Activated CD8-positive, alpha-beta T cell treated with anti-CD3 and anti-CD28 coated beads for 36 hours (primary cell): ENCODE results near the gene PDHX. TPM values are rescaled to one million over a fixed set of nuclear protein-coding genes. Genes with fewer than 3 reads are reported as not detected.
"Not testable (repeated sequence)": the region's sequence is repeated elsewhere in the genome, so short reads cannot be mapped to it uniquely, and the experiment has no call there.

Experiments used
- ATAC-seq: fragments of 200-7000 bp; cut with Tn5 transposase; one replicate; pipeline ENCODE4 v1.10.0; 2021; ENCODE audit warnings: mild to moderate bottlenecking, moderate library complexity
- CTCF ChIA-PET: fragments of 350-600 bp; sonication (Branson Sonifier 250); formaldehyde crosslinking; loops from one replicate; lab custom pipeline; 2021; ENCODE audit warnings: antibody characterized with exemption; lab: Charles Lee
- POLR2A ChIA-PET: fragments of 350-600 bp; sonication (Branson Sonifier 250); formaldehyde crosslinking; loops from one replicate; lab custom pipeline; 2021; ENCODE audit warnings: antibody characterized with exemption; lab: Charles Lee
- DNase-seq: peaks from one replicate; pipeline ENCODE4 v3.0.0-alpha.2; 2020
- H3K27ac Mint-ChIP-seq: one replicate; pipeline ENCODE4 v1.8.0; 2021; ENCODE audit warnings: mild to moderate bottlenecking, mixed read lengths
- H3K27me3 Mint-ChIP-seq: one replicate; pipeline ENCODE4 v1.8.0; 2021; ENCODE audit warnings: mixed read lengths
- H3K36me3 Mint-ChIP-seq: one replicate; pipeline ENCODE4 v1.8.0; 2021; ENCODE audit warnings: low read depth, mixed read lengths
- H3K4me1 Mint-ChIP-seq: one replicate; pipeline ENCODE4 v1.8.0; 2021; ENCODE audit warnings: low read depth, mixed read lengths
- H3K4me3 Mint-ChIP-seq: one replicate; pipeline ENCODE4 v1.8.0; 2021; ENCODE audit warnings: mild to moderate bottlenecking, moderate library complexity, mixed read lengths
- H3K9me3 Mint-ChIP-seq: one replicate; pipeline ENCODE4 v1.8.0; 2021; ENCODE audit warnings: mixed read lengths
- CTCF ChIP-seq: fragments of 200-600 bp; IDR thresholded peaks from one replicate; pipeline ENCODE4 v1.8.0; 2022; ENCODE audit warnings: antibody characterized with exemption, mild to moderate bottlenecking
- intact Hi-C: fragments of 100-400 bp; cut with micrococcal nuclease; formaldehyde crosslinking; loops from one replicate; pipeline ENCODE4 v1.10.0; 2022
- total RNA-seq, 2 experiments: library from RNA; stranded (reverse); gene quantifications; one replicate each; pipeline ENCODE4 v1.2.3, GENCODE V29; 2021

PDHX gene
- total RNA-seq, 2 experiments from 2014 or later = 37.1 to 37.4 TPM

GRCh38 chr11:34909415-34909814, 7.0 kb upstream of the PDHX start:
- peaks cover 16% of the 10 kb centered on the region for H3K36me3 Mint-ChIP-seq
- ATAC-seq (no peak), DNase-seq (no peak)
- peaks cover 8% of the 10 kb centered on the region for H3K4me1 Mint-ChIP-seq
- no peak overlapping the region for H3K27ac Mint-ChIP-seq
- no peaks in the 10 kb centered on the region for H3K27me3 Mint-ChIP-seq
- ChIA-PET POLR2A (no interaction called here), CTCF (interaction anchor here (1.3 kb wide), 1 partner anchor 482 kb away, joined by 3 read pairs; no protein-coding TSS in a partner anchor)
- intact Hi-C loops = no loop called here
- H3K9me3 Mint-ChIP-seq = peaks cover 4% of the 10 kb centered on the region
- no peak for TF ChIP-seq CTCF
- H3K4me3 Mint-ChIP-seq = no peak overlapping the region

- H3K27me3 Mint-ChIP-seq = no peaks in the 10 kb centered on the region
- TF ChIP-seq CTCF = no peak
- intact Hi-C loops = no loop called here
- H3K4me1 Mint-ChIP-seq = peaks cover 9% of the 10 kb centered on the region
- peaks cover 16% of the 10 kb centered on the region for H3K36me3 Mint-ChIP-seq
- H3K4me3 Mint-ChIP-seq = no peak overlapping the region
- no peak for DNase-seq
- no peaks in the 10 kb centered on the region for H3K9me3 Mint-ChIP-seq
- ATAC-seq = no peak
- CTCF ChIA-PET = interaction anchor here (1.3 kb wide), 1 partner anchor 482 kb away, joined by 3 read pairs; no protein-coding TSS in a partner anchor
- POLR2A ChIA-PET = no interaction called here
- no peak overlapping the region for H3K27ac Mint-ChIP-seq
Measured at GRCh38 chr11:34909955-34910354, 6.5 kb upstream of the PDHX start.

- no peaks in the 10 kb centered on the region for H3K27me3 Mint-ChIP-seq
- no peak for TF ChIP-seq CTCF
- H3K27ac Mint-ChIP-seq = no peak overlapping the region
- ChIA-PET CTCF (interaction anchor here (1.4 to 1.7 kb wide), 2 partner anchors 13 to 14 kb away, joined by 4 to 5 read pairs; no protein-coding TSS in a partner anchor), POLR2A (no interaction called here)
- no peak overlapping the region for H3K4me3 Mint-ChIP-seq
- H3K36me3 Mint-ChIP-seq = peaks cover 16% of the 10 kb centered on the region
- intact Hi-C loops = no loop called here
- peaks cover 12% of the 10 kb centered on the region for H3K4me1 Mint-ChIP-seq
- no peak for ATAC-seq
- DNase-seq = no peak
- H3K9me3 Mint-ChIP-seq = no peaks in the 10 kb centered on the region
Measured at GRCh38 chr11:34910817-34911216, 5.6 kb upstream of the PDHX start.

GRCh38 chr11:34911676-34912075, 4.7 kb upstream of the PDHX start:
- peaks cover 12% of the 10 kb centered on the region for H3K36me3 Mint-ChIP-seq
- intact Hi-C loops = no loop called here
- no peaks in the 10 kb centered on the region for H3K27me3 Mint-ChIP-seq
- no peak for DNase-seq
- no peak overlapping the region for H3K27ac Mint-ChIP-seq
- no peak for ATAC-seq
- no peak for TF ChIP-seq CTCF
- H3K4me3 Mint-ChIP-seq = no peak overlapping the region
- peaks cover 12% of the 10 kb centered on the region for H3K4me1 Mint-ChIP-seq
- CTCF ChIA-PET = interaction anchor here (1.4 to 1.7 kb wide), 2 partner anchors 13 to 14 kb away, joined by 4 to 5 read pairs; no protein-coding TSS in a partner anchor
- H3K9me3 Mint-ChIP-seq = no peaks in the 10 kb centered on the region
- POLR2A ChIA-PET = interaction anchor here (0.8 kb wide), 1 partner anchor 13 kb away, joined by 3 read pairs; no protein-coding TSS in a partner anchor

- POLR2A ChIA-PET = interaction anchor here (0.6 to 1.0 kb wide), 2 partner anchors 227 to 248 kb away, joined by 3 read pairs; no protein-coding TSS in a partner anchor
- Mint-ChIP-seq H3K36me3 (peaks cover 12% of the 10 kb centered on the region), H3K4me1 (peaks cover 27% of the 10 kb centered on the region)
- H3K27ac Mint-ChIP-seq, H3K4me3 Mint-ChIP-seq, intact Hi-C loops, ATAC-seq, H3K27me3 Mint-ChIP-seq, H3K9me3 Mint-ChIP-seq, DNase-seq: not testable (repeated sequence)
- CTCF ChIA-PET = interaction anchor here (1.0 kb wide), 2 partner anchors 12 to 22 kb away, joined by 3 to 4 read pairs; no protein-coding TSS in a partner anchor
Measured at GRCh38 chr11:34913556-34913955, 2.9 kb upstream of the PDHX start.
